GM19328 (cell line): ENCODE data around the gene RAPGEF5.

Experiments
- ATAC-seq: cut with Tn5 transposase; IDR thresholded peaks from one replicate; pipeline ENCODE4 v1.9.1; 2021; ENCODE audit warnings: mild to moderate bottlenecking, moderate library complexity; ENCODE audit not compliant: unreplicated experiment

The RAPGEF5 gene

DNA sequence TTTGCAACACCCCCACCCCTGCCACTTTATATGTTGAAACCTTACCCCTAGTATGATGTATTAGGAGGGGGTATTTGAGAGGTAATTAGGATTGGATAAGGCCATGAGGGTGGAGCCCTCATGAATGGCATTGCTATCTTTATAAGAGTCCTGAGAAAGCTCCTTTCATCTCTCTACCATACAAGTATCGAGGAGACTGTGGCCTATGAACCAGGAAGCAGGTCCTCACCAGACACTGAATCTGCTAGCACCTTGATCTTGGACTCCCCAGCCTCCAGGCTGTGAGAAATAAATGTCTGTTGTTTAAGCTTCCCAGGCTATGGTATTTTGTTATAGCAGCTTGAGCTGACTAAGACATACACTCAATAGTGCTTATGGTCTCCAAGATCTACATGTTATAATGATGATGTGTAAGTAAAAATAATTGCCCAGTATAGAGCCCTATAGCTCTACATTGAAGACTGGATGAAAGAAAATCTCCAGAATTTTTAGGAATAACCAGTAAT lies 188.8 kb downstream of the RAPGEF5 start:
- ATAC-seq, result no peak

DNA sequence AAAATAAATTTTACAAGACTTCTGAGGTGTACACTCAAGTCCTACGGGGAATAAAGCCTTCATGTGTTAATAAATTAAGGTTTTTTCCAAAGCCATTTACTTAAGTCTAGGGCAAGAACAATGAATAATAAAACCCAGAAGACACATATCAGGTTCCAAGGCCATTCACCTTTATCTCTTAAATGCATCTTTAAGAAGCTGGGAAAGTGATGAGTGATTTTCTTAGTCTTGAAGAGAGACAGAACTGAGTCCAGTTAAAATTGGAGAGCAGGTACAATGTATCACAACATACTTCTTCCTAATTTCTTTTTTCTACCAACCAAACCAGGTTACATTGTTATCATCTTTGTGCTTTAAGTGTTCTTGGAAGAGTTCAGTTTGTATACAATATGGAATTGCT lies 189.5 kb downstream of the RAPGEF5 start:
- no peak for ATAC-seq

GRCh38 chr7:22166928-22167327 lies 190.0 kb downstream of the RAPGEF5 start:
- no peak for ATAC-seq

GRCh38 chr7:22159341-22159740 lies 197.6 kb downstream of the RAPGEF5 start:
- no peak for ATAC-seq

- no peak for ATAC-seq
Observed at GRCh38 chr7:22157552-22157951, 199.4 kb downstream of the RAPGEF5 start.

DNA sequence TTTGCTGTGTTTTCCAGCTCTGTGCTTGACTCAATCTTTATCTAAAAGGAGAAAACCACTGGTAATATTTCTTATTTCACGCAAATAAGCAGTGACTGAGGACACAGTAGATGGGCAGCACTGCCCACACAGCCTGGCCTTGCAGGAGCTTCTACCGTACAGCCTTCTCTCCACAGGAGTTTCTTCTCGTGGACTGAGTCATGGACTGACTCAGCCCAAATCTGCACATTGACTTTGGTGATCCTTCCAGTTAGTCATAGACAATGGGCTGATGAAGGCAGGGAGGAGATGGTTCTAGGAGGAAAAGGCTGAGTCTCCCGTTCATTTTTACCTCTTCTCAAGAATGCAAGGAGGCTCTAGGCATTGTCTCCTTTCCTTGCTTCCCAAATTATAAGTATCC lies 200.7 kb downstream of the RAPGEF5 start:
- no peak for ATAC-seq

GRCh38 chr7:22154143-22154529 lies 202.8 kb downstream of the RAPGEF5 start:
- ATAC-seq, result no peak

DNA sequence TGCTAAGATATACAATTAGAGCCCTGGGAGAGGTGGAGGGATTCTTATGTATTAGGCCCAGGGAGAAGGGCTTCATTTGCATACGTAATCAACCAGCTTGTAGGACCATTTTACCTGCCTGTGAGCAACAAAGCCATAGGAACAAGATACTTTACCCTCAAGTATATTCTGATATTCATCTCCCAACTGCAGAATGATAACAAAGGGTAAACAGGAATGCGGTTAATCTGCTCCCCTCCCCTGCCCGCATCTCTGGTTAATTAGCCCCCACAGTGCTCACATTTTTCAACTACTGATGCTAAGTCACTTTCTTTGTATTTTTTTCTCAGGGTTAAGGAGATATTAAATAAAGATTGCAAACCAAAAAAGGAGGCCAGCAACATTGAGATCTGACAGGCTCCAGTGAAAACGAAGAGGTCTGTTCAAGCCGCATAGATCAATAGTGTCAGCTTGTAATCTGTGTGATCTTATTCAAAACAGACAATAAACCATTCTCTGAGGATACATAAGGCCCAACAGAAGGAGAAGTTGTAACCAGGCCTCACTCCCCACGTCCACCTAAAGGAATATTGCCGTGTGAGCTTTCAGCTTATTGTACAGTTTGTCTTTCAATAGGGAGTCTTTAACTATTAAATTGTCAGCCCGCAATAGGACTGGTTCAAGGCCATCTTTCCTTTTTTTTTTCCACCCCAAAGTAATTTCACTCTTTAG lies 203.4 kb downstream of the RAPGEF5 start:
- no peak for ATAC-seq

DNA sequence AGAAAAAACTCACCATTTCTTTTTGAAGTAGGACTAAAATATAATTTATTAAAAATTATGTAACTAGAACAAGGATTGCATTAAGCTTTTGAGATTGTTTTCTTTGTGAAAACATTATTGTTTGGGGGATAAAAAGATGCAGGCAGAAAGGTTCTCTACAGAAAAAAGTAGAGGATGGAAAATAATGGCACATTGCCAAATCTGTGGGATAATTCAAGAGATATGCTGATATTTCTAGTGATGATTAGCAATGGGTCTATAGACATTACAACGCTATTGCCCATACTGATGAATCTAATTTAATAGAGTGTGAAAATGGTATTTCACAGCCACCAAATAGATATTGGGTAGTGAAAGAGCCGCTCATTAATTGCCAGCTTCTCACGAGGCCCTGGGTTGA lies 204.3 kb downstream of the RAPGEF5 start:
- ATAC-seq, result no peak

GRCh38 chr7:22151901-22152300 lies 205.1 kb downstream of the RAPGEF5 start:
- no peak for ATAC-seq

- ATAC-seq, result no peak
Observed at GRCh38 chr7:22150221-22150620, 206.7 kb downstream of the RAPGEF5 start.

DNA sequence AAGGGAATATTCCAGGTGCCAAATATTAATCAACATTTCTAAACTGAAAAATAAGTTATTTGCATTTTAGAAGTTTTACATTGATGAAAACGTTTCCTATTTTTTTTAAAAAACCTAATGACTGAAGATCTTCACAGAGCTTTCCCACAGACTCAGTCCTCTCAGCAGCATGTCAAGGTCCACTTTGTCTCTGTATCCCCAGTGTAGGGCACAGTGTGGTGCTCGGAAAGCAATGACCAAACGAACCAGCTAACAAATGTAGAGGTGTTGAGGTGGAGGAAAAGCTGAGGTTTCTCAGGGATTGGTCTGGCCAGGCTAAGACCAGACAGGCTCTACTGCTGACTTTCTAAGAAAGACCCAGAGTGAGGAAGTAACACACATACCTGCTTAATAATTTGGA lies 209.1 kb downstream of the RAPGEF5 start:
- ATAC-seq, result no peak

- ATAC-seq, result no peak
Observed at GRCh38 chr7:22146961-22147512, 209.9 kb downstream of the RAPGEF5 start.

- no peak for ATAC-seq
Observed at GRCh38 chr7:22144950-22145349, 212.0 kb downstream of the RAPGEF5 start.

DNA sequence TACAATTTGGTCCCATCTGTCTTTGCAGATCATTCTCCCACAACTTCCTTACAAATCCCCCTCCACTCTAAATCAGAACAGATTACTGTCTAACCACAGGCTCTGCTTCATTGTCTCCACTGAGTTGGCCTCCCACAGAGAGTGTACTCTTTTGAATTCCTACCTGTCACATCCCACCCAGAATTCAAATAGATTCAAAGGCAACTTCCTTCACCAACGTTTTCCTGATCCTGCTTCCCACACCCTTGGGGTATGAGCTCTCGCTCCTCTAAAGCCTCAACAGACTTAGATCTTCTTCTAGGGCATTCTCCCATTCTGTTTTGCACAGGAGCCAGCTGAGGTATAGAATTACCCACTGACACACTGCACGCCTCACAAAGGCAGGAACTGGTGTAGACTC lies 213.5 kb downstream of the RAPGEF5 start:
- no peak for ATAC-seq

- ATAC-seq, result no peak
Observed at GRCh38 chr7:22142572-22142971, 214.4 kb downstream of the RAPGEF5 start.

- no peak for ATAC-seq
Observed at GRCh38 chr7:22141355-22141754, 215.6 kb downstream of the RAPGEF5 start.

DNA sequence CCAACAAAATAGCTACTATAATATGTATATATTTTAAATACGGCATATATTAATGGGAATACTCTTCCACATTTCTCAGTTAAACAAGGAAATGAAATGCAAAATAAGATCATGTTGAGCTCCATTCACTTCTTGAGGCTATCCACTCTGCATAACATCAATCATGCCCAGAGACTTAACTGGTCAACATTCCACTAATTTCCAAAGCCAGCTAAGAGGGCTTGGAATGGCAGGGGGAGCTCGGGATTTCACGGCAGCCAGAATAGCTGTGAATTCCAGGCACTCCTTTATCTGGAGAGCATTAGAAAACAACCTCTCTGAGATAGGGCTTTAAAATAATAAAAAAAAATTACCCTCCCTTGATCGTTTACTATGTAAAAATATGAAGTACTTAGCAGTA lies 216.4 kb downstream of the RAPGEF5 start:
- no peak for ATAC-seq

- no peak for ATAC-seq
Observed at GRCh38 chr7:22138886-22139285, 218.1 kb downstream of the RAPGEF5 start.

GRCh38 chr7:22138106-22138505 lies 218.8 kb downstream of the RAPGEF5 start:
- ATAC-seq, result no peak

DNA sequence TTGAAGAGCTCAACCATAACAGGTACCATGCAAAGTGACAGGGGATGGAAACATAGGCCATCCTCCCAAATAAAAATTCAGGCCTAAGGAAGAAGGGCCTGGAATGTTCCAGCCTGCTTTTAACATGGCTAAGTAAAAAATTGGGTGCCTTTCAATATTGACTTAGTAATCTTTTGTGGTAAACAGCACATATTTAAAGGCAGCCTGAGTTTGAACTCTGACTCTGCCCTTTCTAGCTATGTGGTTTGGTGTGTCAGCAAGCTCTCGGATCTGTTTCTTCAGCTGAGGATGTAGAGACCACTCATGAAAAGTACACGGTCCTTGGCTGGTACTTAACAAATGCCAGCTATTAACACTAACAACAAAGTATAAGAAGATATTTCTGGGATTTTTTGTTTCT lies 219.5 kb downstream of the RAPGEF5 start:
- no peak for ATAC-seq

GRCh38 chr7:22137026-22137425 lies 219.9 kb downstream of the RAPGEF5 start:
- no peak for ATAC-seq
